ENCODE measurements around the gene PREB. TPM values are rescaled to one million over a fixed set of nuclear protein-coding genes. Genes with fewer than 3 reads are reported as not detected.

PREB gene
- total RNA-seq = 100 to 1,000 TPM in 1 of 5 donors, 10 to 100 TPM in 4; 14.2 to 107 (median 29.4) TPM
- 10 to 100 TPM; 37.3 to 48.4 (median 44.6) TPM for polyA plus RNA-seq
- long read RNA-seq, donor 1, partial matches to known transcripts = 0 of 2 reads
- long read RNA-seq, donor 1, other reads (novel, unspliced or antisense) = 0 of 2 reads
- long read RNA-seq, donor 2, transcript PREB-201 (9 exons, 2,166 nt) = major isoform, 11 of 11 reads
- long read RNA-seq, donor 2, partial matches to known transcripts = 0 of 11 reads
- long read RNA-seq, donor 2, other reads (novel, unspliced or antisense) = 0 of 11 reads
- long read RNA-seq, donor 3, transcript PREB-201 (9 exons, 2,166 nt) = major isoform, 5 of 6 reads
- long read RNA-seq, donor 3, partial matches to known transcripts = 0 of 6 reads
- long read RNA-seq, donor 3, other reads (novel, unspliced or antisense) = 0 of 6 reads
- long read RNA-seq, donor 4 = 0 reads
- long read RNA-seq, donor 5, transcript PREB-201 (9 exons, 2,166 nt) = major isoform, 7 of 7 reads
- long read RNA-seq, donor 5, partial matches to known transcripts = 0 of 7 reads
- long read RNA-seq, donor 5, other reads (novel, unspliced or antisense) = 0 of 7 reads
- long read RNA-seq, donor 6 = 0 reads
- long read RNA-seq, donor 7, partial matches to known transcripts = 0 of 4 reads
- long read RNA-seq, donor 7, other reads (novel, unspliced or antisense) = 0 of 4 reads
- long read RNA-seq, donor 8, transcript PREB-201 (9 exons, 2,166 nt) = major isoform, 5 of 5 reads
- long read RNA-seq, donor 8, partial matches to known transcripts = 0 of 5 reads
- long read RNA-seq, donor 8, other reads (novel, unspliced or antisense) = 0 of 5 reads
- long read RNA-seq, donor 9 = 0 reads
- long read RNA-seq, donor 10, partial matches to known transcripts = 0 of 4 reads
- long read RNA-seq, donor 10, other reads (novel, unspliced or antisense) = 0 of 4 reads

GRCh38 chr2:27133905-27134780 lies at the start of gene PREB:
Gene PREB (minus strand): TSS chr2:27134636. CDS start chr2:27134421, 215 bp downstream.
- Histone ChIP-seq H3K27me3 (no peaks in the 10 kb centered on the region), H3K27ac (peak within 1 kb of the TSS; percentile 86 to 95 (median 92)), H3K9me3 (no peaks in the 10 kb centered on the region), H3K36me3 (peaks cover 30 to 38% (median 37%) of the 10 kb centered on the region in 4 donors), H3K4me1 (peaks cover 10 to 25% (median 20%) of the 10 kb centered on the region in 4 donors), H3K4me3 (peak within 1 kb of the TSS; percentile 64 to 100 (median 88))
- intact Hi-C loops (cut with DNase I; ENCODE audit: low total_unique reads) = no loop called here
- peak; percentile 99 for DNase-seq
- TF ChIP-seq POLR2AphosphoS5 (IDR thresholded peaks at IDR 0.05) (peak; percentile 91 to 98 (median 95)), EP300 (IDR thresholded peaks at IDR 0.05) (no peak), POLR2A (IDR thresholded peaks at IDR 0.05) (peak in 1 of 4 donors; percentile 67), CTCF (IDR thresholded peaks at IDR 0.05) (no peak)
- WGBS, 5 donors = 1% methylated on average over 16 to 86 of the region's 86 CpGs

- no peaks in the 10 kb centered on the region for H3K9me3 ChIP-seq
- H3K27ac ChIP-seq = peak overlapping the region in 4 of 5 donors; percentile 66 to 85 (median 74)
- TF ChIP-seq CTCF (IDR thresholded peaks at IDR 0.05) (no peak), EP300 (IDR thresholded peaks at IDR 0.05) (no peak), POLR2A (IDR thresholded peaks at IDR 0.05) (no peak), POLR2AphosphoS5 (IDR thresholded peaks at IDR 0.05) (no peak)
- intact Hi-C loops (cut with DNase I; ENCODE audit: low total_unique reads) = loop anchor here (10.0 kb wide), 1 partner anchor 79 kb away; no protein-coding TSS in a partner anchor
- H3K27me3 ChIP-seq = peaks cover 0 to 23% (median 6%) of the 10 kb centered on the region in 3 donors
- WGBS, 5 donors = 56 to 72% (median 62%) methylated on average over 4 of the region's 4 CpGs
- no peaks in the 10 kb centered on the region for H3K36me3 ChIP-seq
- no peak for DNase-seq
- H3K4me3 ChIP-seq = no peak overlapping the region
- peaks cover 0 to 5% (median 0%) of the 10 kb centered on the region in 4 donors for H3K4me1 ChIP-seq
Observed at GRCh38 chr2:27184115-27184514, 49.7 kb upstream of the PREB start.

GRCh38 chr2:27182346-27182745 lies 47.9 kb upstream of the PREB start:
- no peak for DNase-seq
- 53 to 73% (median 58%) methylated on average over 4 of the region's 4 CpGs for WGBS, 5 donors
- intact Hi-C loops (cut with DNase I; ENCODE audit: low total_unique reads) = loop anchor here (10.0 kb wide), 1 partner anchor 78 kb away; no protein-coding TSS in a partner anchor
- Histone ChIP-seq H3K4me1 (peaks cover 0 to 5% (median 0%) of the 10 kb centered on the region in 4 donors), H3K36me3 (no peaks in the 10 kb centered on the region), H3K27ac (peak overlapping the region in 4 of 5 donors; percentile 46 to 85 (median 62)), H3K9me3 (no peaks in the 10 kb centered on the region), H3K27me3 (peaks cover 0 to 34% (median 6%) of the 10 kb centered on the region in 3 donors), H3K4me3 (no peak overlapping the region)
- TF ChIP-seq EP300 (IDR thresholded peaks at IDR 0.05) (no peak), POLR2AphosphoS5 (IDR thresholded peaks at IDR 0.05) (peak in 1 of 3 donors; percentile 11)

GRCh38 chr2:27179344-27180000 lies 45.0 kb upstream of the PREB start:
- DNase-seq = no peak
- no peak for TF ChIP-seq CTCF (IDR thresholded peaks at IDR 0.05)
- no peak for TF ChIP-seq EP300 (IDR thresholded peaks at IDR 0.05)
- TF ChIP-seq POLR2AphosphoS5 (IDR thresholded peaks at IDR 0.05) = no peak
- no peak for TF ChIP-seq POLR2A (IDR thresholded peaks at IDR 0.05)
- H3K9me3 ChIP-seq = no peaks in the 10 kb centered on the region
- intact Hi-C loops (cut with DNase I; ENCODE audit: low total_unique reads) = no loop called here
- no peaks in the 10 kb centered on the region for H3K36me3 ChIP-seq
- H3K27me3 ChIP-seq = peaks cover 0 to 39% (median 6%) of the 10 kb centered on the region in 3 donors
- H3K4me3 ChIP-seq = no peak overlapping the region
- H3K27ac ChIP-seq = peak overlapping the region in 2 of 5 donors; percentile 33 to 85
- no peaks in the 10 kb centered on the region for H3K4me1 ChIP-seq
- WGBS, 5 donors = 47 to 60% (median 50%) methylated on average over 3 of the region's 3 CpGs

All from stomach (tissue), 19 donors.